Thyroid gland (tissue), 4 donors: Measurements from ENCODE around the gene KIAA1614.

ENCODE experiments used
- POLR2A ChIP-seq, 2 donors: fragments of 450-650 bp; IDR thresholded peaks; one replicate each; pipeline ENCODE4 v1.6.1; 2017; ENCODE audit warnings: antibody characterized with exemption in 2 of 2, mild to moderate bottlenecking in 2 of 2, moderate library complexity in 1 of 2
- TF ChIP-seq, protein P1 (sequence below), 6 experiments: fragments of 200-600 bp in 3 of 6; fragments of 450-650 bp in 3 of 6; sonication (generic) in 3 of 6; IDR thresholded peaks; one replicate each; pipeline ENCODE4 v1.5.1; 2016 to 2019; ENCODE audit warnings: antibody characterized with exemption in 6 of 6, mild to moderate bottlenecking in 2 of 6, inconsistent platforms in 1 of 6, moderate library complexity in 1 of 6

- TF ChIP-seq, protein P1, sequence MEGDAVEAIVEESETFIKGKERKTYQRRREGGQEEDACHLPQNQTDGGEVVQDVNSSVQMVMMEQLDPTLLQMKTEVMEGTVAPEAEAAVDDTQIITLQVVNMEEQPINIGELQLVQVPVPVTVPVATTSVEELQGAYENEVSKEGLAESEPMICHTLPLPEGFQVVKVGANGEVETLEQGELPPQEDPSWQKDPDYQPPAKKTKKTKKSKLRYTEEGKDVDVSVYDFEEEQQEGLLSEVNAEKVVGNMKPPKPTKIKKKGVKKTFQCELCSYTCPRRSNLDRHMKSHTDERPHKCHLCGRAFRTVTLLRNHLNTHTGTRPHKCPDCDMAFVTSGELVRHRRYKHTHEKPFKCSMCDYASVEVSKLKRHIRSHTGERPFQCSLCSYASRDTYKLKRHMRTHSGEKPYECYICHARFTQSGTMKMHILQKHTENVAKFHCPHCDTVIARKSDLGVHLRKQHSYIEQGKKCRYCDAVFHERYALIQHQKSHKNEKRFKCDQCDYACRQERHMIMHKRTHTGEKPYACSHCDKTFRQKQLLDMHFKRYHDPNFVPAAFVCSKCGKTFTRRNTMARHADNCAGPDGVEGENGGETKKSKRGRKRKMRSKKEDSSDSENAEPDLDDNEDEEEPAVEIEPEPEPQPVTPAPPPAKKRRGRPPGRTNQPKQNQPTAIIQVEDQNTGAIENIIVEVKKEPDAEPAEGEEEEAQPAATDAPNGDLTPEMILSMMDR (IDR thresholded peaks at IDR 0.05) = no peak
- no peak for TF ChIP-seq POLR2A (IDR thresholded peaks at IDR 0.05)
Measured at GRCh38 chr1:180945551-180945950, 32.9 kb downstream of the KIAA1614 start.
